Right renal pelvis (tissue), 4 donors: ENCODE measurements around the gene ZEB1. TPM values are rescaled to one million over a fixed set of nuclear protein-coding genes. Genes with fewer than 3 reads are reported as not detected.
"Not testable (repeated sequence)": the region's sequence is repeated elsewhere in the genome, so short reads cannot be mapped to it uniquely, and the experiment has no call there.

Experiments
- DNase-seq, 4 donors: peaks; one replicate each; pipeline ENCODE4 v3.0.0-alpha.2; 2013; ENCODE audit warnings: low read depth in 4 of 4, low spot score in 3 of 4, missing footprints in 1 of 4
- polyA plus RNA-seq, 4 donors: library from polyadenylated mRNA; unstranded; fragments of 120-200 nt; gene quantifications; one replicate each; pipeline ENCODE4 v1.2.1, GENCODE V29; 2013; ENCODE audit not compliant: insufficient read length in 4 of 4

The ZEB1 gene
- polyA plus RNA-seq, 4 donors: 25.6 to 31.7 (median 30.7) TPM

GRCh38 chr10:31413325-31413724 lies 94.3 kb downstream of the ZEB1 start:
- no peak for DNase-seq

- no peak for DNase-seq
These were observed 99.5 kb downstream of the ZEB1 start for GRCh38 chr10:31418481-31418880.

GRCh38 chr10:31419394-31420063 lies 100.5 kb downstream of the ZEB1 start:
- DNase-seq: no peak

- DNase-seq: no peak
These were observed 102.3 kb downstream of the ZEB1 start for GRCh38 chr10:31421322-31421721.

- DNase-seq: no peak
These were observed 103.6 kb downstream of the ZEB1 start for GRCh38 chr10:31422634-31423033.

- no peak for DNase-seq
These were observed 105.5 kb downstream of the ZEB1 start for GRCh38 chr10:31424473-31424872.

GRCh38 chr10:31426401-31426800 lies 107.4 kb downstream of the ZEB1 start:
- peak in 2 of 4 donors; percentile 10 to 28 for DNase-seq

GRCh38 chr10:31427334-31427733 lies 108.3 kb downstream of the ZEB1 start:
- not testable (repeated sequence) for DNase-seq

- not testable (repeated sequence) for DNase-seq
These were observed 109.5 kb downstream of the ZEB1 start for GRCh38 chr10:31428499-31428898.

GRCh38 chr10:31431021-31431420 lies 112.0 kb downstream of the ZEB1 start:
- DNase-seq: no peak

GRCh38 chr10:31437959-31438358 lies 118.9 kb downstream of the ZEB1 start:
- no peak for DNase-seq

GRCh38 chr10:31451766-31452165 lies 132.8 kb downstream of the ZEB1 start:
- no peak for DNase-seq

GRCh38 chr10:31456468-31456867 lies 137.5 kb downstream of the ZEB1 start:
- DNase-seq: no peak

GRCh38 chr10:31457858-31458257 lies 138.8 kb downstream of the ZEB1 start:
- no peak for DNase-seq

GRCh38 chr10:31458974-31459373 lies 140.0 kb downstream of the ZEB1 start:
- no peak for DNase-seq

GRCh38 chr10:31460242-31460641 lies 141.2 kb downstream of the ZEB1 start:
- no peak for DNase-seq

GRCh38 chr10:31464552-31464951 lies 145.5 kb downstream of the ZEB1 start:
- DNase-seq: no peak

- no peak for DNase-seq
These were observed 147.3 kb downstream of the ZEB1 start for GRCh38 chr10:31466313-31466712.

- DNase-seq: no peak
These were observed 148.9 kb downstream of the ZEB1 start for GRCh38 chr10:31467791-31468535.

GRCh38 chr10:31468536-31468859 lies 149.5 kb downstream of the ZEB1 start:
- DNase-seq: no peak

GRCh38 chr10:31475519-31475918 lies 156.5 kb downstream of the ZEB1 start:
- no peak for DNase-seq

- DNase-seq: no peak
These were observed 157.1 kb downstream of the ZEB1 start for GRCh38 chr10:31476088-31476487.
